Suprapubic skin (tissue), 4 donors: ENCODE results near the gene RIC8A. TPM values are rescaled to one million over a fixed set of nuclear protein-coding genes. Genes with fewer than 3 reads are reported as not detected.

Experiments
- total RNA-seq, 4 donors: library from RNA; depleted of rRNA; stranded (reverse); fragments of >200 nt; gene quantifications; one replicate each; pipeline ENCODE4 v1.1.0, GENCODE V29; 2016

RIC8A gene
- total RNA-seq, 4 donors from 2014 or later, result 62.4 to 90.1 (median 80.9) TPM

Other genes starting within 250 kb of the RIC8A start
- gene SCGB1C1, start 14.6 kb upstream of the RIC8A start, total RNA-seq, result not detected
- gene BET1L, start 309 bp upstream of the RIC8A start, total RNA-seq, result 10 to 100 TPM; 25.8 to 31.7 (median 27.9) TPM
- gene SIRT3, start 28.6 kb downstream of the RIC8A start, total RNA-seq, result 10 to 100 TPM in 3 of 4 donors, 1 to 10 TPM in 1; 9.1 to 20.1 (median 13.3) TPM
- gene PSMD13, start 29.3 kb downstream of the RIC8A start, total RNA-seq, result 10 to 100 TPM; 70.3 to 97.8 (median 87.3) TPM
- 1 to 10 TPM in 1 of 4 donors, under 1 TPM in 3; 0.15 to 1.3 (median 0.64) TPM for gene NLRP6, start 70.7 kb downstream of the RIC8A start, total RNA-seq
- 10 to 100 TPM in 2 of 4 donors, 1 to 10 TPM in 2; 3.5 to 22.0 (median 8.1) TPM for gene PGGHG, start 81.4 kb downstream of the RIC8A start, total RNA-seq
- gene IFITM5, start 91.8 kb downstream of the RIC8A start, total RNA-seq, result not detected
- gene IFITM2, start 100.1 kb downstream of the RIC8A start, total RNA-seq, result 10 to 100 TPM; 25.6 to 84.1 (median 45.1) TPM
- 100 to 1,000 TPM in 1 of 4 donors, 10 to 100 TPM in 3; 50.7 to 128 (median 67.6) TPM for gene IFITM1, start 106.3 kb downstream of the RIC8A start, total RNA-seq
- gene IFITM3, start 113.2 kb downstream of the RIC8A start, total RNA-seq, result 100 to 1,000 TPM in 2 of 4 donors, 10 to 100 TPM in 2; 69.6 to 160 (median 110) TPM
- gene B4GALNT4, start 161.8 kb downstream of the RIC8A start, total RNA-seq, result 1 to 10 TPM; 1.2 to 3.0 (median 1.6) TPM
- gene PKP3, start 186.5 kb downstream of the RIC8A start, total RNA-seq, result 100 to 1,000 TPM; 318 to 486 (median 428) TPM
- gene SIGIRR, start 207.3 kb downstream of the RIC8A start, total RNA-seq, result 10 to 100 TPM; 14.2 to 26.0 (median 16.5) TPM
- 100 to 1,000 TPM in 2 of 4 donors, 10 to 100 TPM in 2; 76.8 to 166 (median 103) TPM for gene ANO9, start 234.3 kb downstream of the RIC8A start, total RNA-seq
- gene PTDSS2, start 242.6 kb downstream of the RIC8A start, total RNA-seq, result 10 to 100 TPM; 22.3 to 31.0 (median 25.3) TPM